GM20000 (cell line): Measurements from ENCODE around the gene PKMYT1.

Experiments
- DNase-seq: peaks from one replicate; pipeline ENCODE4 v3.0.0; 2012; ENCODE audit warnings: low spot score
- TF ChIP-seq, protein P1 (sequence below): IDR thresholded peaks from 2 replicates; pipeline ENCODE4 v1.5.1; 2012; ENCODE audit warnings: mild to moderate bottlenecking, control low read depth; ENCODE audit errors: extremely low read depth, missing control alignments

Gene PKMYT1

DNA sequence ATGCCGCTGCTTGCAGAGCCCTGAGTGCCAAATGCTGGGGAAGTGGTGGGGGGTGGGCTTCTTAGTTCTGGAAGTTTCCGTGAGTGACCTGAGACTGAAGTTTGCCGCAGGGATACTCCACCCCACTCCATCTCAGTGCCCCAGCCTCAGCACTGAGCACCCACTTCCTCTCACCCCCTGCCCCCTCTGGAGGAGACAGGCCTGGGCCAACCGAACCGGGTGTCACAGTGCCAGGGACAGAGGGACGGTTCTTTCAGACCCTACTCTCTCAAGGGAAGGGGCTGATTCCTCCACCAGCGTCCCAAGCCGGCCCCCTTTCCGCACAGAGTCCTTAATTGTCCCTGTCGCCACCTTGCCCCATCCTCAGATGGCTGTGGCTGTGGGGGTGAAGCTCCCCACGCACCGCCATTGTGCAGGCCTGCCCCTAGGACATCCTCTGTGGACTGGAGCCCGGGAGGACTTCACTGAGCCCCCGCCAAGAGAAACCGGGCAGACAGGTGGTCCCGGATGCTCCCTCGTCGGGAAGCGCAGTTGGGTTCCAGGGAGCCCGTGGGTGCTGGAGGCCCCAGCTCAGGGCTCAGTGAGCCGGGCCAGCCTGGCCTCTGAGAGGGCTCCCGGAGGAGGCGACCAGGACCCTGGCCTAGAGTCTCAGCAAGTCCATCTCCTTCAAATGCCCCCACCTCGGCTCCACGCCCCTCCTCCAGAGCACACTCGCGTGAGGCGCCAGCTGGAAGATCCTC, 17.7 kb downstream of the PKMYT1 start:
- TF ChIP-seq, protein P1, sequence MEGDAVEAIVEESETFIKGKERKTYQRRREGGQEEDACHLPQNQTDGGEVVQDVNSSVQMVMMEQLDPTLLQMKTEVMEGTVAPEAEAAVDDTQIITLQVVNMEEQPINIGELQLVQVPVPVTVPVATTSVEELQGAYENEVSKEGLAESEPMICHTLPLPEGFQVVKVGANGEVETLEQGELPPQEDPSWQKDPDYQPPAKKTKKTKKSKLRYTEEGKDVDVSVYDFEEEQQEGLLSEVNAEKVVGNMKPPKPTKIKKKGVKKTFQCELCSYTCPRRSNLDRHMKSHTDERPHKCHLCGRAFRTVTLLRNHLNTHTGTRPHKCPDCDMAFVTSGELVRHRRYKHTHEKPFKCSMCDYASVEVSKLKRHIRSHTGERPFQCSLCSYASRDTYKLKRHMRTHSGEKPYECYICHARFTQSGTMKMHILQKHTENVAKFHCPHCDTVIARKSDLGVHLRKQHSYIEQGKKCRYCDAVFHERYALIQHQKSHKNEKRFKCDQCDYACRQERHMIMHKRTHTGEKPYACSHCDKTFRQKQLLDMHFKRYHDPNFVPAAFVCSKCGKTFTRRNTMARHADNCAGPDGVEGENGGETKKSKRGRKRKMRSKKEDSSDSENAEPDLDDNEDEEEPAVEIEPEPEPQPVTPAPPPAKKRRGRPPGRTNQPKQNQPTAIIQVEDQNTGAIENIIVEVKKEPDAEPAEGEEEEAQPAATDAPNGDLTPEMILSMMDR, result no peak
- no peak for DNase-seq

DNA sequence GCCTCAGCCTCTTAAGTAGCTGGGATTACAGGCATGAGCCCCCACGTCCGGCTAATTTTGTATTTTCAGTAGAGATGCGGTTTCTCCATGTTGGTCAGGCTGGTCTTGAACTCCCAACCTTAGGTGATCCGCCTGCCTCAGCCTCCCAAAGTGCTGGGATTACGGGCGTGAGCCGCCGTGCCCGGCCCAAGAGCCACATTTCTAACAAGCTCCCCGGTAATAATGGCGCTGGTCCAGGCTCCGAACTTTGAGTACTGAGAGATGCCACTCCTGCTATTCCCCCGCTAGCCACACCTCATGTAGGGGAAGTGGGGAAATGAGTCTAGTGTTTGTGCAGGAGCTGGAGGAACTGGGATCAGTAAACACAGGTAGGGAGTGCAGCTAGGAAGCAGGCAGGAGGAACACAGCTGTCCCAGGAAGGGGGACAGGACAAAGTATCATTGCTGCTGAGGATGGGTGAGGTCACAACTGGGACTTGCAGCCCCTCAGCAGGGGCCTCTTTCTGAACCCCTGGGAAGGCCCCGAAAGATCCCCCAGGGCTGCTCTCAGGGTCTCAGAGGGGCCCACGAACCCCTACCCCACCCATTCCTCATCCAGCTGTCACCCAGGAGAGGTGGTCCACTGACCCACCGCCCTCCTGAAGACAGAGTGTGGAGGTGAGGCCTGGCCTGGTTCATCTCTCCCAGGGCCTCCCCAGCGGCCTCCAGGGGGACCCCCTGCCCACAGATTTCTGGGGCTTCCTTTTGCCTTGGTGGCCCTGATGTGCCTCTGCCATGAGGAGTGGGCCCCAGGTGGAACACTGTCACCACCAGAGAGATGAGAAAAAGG, 19.8 kb downstream of the PKMYT1 start:
- TF ChIP-seq, protein P1, result no peak
- DNase-seq, result no peak

DNA sequence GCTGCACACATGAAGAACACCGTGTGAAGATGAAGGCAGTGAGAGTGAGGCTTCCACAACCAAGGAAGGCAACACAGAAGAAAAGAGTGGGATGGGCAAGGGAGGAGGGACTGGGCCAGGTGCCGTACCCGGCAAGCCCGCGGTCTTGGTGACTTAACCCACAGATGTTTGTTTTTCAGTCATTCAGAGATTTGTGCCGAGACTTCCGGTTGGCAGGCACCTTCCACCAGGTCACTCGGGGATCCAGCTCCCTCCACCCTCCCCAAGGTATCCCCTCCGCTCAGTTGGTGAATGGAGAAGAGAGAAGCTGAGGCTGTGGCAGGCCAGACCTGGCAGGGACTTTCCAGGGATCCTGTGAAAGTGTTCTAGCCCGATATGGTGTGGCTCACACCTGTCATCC, 21.0 kb downstream of the PKMYT1 start:
- TF ChIP-seq, protein P1, result no peak
- DNase-seq, result no peak

DNA sequence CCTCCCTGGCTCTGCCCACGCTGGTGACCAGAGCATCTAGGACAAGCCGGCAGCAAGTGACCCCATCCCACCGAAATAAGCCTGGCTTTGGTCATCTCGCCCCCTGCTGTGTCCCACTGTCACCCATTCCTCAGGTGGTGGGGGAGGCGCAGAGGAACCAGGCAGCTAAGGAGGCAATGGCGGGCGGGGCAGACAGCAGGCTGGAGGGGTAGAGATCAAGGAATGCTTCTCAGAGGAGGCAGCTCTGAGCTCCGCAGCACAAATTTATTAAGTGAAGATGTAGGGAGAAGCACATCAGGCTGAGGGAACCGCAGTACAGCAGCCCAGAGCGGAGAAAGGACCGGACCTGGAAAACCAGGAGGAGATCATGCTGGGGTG, 23.7 kb downstream of the PKMYT1 start:
- TF ChIP-seq, protein P1, result no peak
- no peak for DNase-seq

DNA sequence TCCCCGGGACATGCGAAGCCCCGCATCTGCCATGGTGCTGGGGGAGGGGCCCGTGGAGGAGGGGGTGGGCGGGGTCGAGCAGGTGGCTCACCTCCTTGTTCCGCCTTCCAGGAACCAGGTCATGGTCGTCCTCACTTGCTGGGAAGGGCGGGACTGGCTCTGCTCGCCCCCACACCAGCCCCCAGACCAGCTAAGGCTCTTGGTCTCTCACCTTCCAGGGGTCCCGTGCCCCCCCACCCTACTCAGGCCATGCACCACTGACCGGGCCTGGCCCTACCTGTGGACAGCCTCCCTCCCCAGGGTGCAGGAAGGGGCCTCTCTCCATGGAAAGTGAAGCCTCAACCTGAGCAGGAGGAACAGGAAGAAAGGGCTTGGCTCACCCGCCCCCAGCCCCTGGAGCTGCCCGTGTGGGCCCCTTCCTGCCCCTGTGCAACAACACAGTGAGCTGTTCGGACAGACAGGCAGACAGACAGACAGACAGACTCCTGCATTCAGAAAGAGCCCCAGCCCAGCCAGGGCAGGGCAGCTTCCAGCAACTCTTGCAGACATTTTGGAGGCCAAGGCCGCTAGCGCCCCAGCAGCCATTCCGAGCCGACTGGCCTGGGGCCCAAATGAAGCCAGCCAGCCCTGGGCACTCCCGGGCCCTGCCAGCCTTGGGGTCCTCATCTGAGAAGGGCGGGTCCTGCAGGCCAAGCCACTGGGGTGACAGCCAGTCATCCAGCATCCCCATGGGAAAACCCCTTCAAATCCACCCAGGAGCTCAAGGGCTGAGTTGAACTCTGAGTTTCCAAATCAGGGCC, 24.3 kb downstream of the PKMYT1 start:
- TF ChIP-seq, protein P1, result no peak
- no peak for DNase-seq

DNA sequence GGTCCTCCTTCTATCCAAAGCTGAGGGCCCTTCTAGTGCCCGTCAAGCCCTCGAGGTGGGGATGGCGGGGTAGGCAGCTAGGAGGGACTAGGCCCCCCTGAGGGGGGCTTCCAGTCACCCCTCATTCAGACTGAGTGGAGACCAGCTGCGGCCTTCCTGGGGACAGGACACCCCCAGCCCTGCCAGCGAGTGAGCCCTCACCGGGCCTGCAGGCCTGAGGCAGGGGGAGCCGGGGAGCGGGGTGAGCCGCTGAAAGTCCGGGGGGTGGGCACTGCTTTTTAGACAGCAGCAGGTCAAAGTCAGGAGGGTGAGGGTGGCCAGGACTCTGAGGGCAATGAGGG, 24.8 kb downstream of the PKMYT1 start:
- TF ChIP-seq, protein P1, result no peak
- no peak for DNase-seq

DNA sequence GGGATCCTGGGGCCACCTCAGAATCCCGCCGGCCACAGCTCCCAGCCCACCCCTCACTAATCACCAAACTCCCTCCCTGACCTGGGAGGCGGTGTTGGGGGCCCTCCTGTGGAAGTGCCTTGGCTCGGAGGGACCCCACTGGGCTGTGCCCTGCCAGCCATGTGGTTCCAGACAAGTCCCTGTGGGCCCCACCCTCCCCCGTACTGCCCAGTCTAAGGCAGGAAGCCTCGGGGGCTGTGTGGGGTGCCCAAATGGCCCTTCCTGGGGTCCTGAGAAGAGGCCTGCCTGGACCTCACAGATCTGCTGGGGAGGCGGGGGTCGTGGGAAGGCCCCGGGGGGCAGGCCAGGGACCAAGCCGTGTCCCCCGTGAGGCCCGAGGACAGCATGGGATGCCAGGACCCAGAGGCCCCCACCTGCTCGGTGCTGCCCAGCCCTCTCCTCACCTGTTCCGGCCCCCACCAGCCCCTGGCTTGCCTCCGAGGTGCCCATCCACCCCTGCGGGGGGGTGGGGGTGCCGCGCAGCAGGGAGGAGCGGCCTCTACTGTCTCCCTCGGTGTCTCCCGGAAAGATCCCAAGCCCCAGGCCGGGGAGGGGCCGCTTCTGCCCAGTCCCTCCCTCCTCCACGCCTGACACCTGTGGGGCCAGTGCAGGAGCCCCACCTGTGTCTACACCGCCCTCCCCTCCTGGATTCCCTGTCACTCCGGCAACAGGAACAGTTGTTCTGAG, 25.4 kb downstream of the PKMYT1 start:
- TF ChIP-seq, protein P1, result no peak
- no peak for DNase-seq
